Right ventricle myocardium superior (tissue), 1 donor: ENCODE measurements around the gene VWA5B2. TPM values are rescaled to one million over a fixed set of nuclear protein-coding genes. Genes with fewer than 3 reads are reported as not detected.

ENCODE experiments used
- ATAC-seq: fragments of 200-7000 bp; cut with Tn5 transposase; one replicate; pipeline ENCODE4 v1.9.1; 2020; ENCODE audit warnings: mild to moderate bottlenecking; ENCODE audit not compliant: poor library complexity
- DNase-seq: peaks from one replicate; pipeline ENCODE4 v3.0.0-alpha.2; 2020
- intact Hi-C: fragments of 100-400 bp; cut with DNase I; formaldehyde crosslinking; loops from one replicate; pipeline ENCODE4 v1.11.2; 2022
- total RNA-seq: library from RNA; stranded (reverse); fragmentation: NEBNext Ultra II Directional; extraction: Animal tissue kit (Norgen Biotek cat#: 25700); gene quantifications from one replicate; pipeline ENCODE4 v1.2.1, GENCODE V29; 2021
- donor health status: DM: no; HTN: yes; CAD: no; lungs with severe emphysema.

Gene VWA5B2
- total RNA-seq, 1 donor from 2014 or later, result not detected

GRCh38 chr3:184239221-184239620 is 9.8 kb downstream of the VWA5B2 start:
- ATAC-seq (no peak), DNase-seq (no peak)
- intact Hi-C loops, result no loop called here

- intact Hi-C loops, result no loop called here
- DNase-seq (no peak), ATAC-seq (no peak)
These were observed 10.3 kb downstream of the VWA5B2 start for GRCh38 chr3:184239708-184240107.

- ATAC-seq, result no peak
These were observed 11.2 kb downstream of the VWA5B2 start for GRCh38 chr3:184240384-184241140.

GRCh38 chr3:184241141-184241446 is 11.7 kb downstream of the VWA5B2 start:
- intact Hi-C loops, result no loop called here
- ATAC-seq (no peak), DNase-seq (no peak)

More at GRCh38 chr3:184240384-184241140, 11.2 kb downstream of the VWA5B2 start:
- no peak for DNase-seq
- intact Hi-C loops, result no loop called here

- peak; percentile 80 for ATAC-seq
- DNase-seq, result peak; percentile 62
- intact Hi-C loops, result no loop called here
These were observed 12.3 kb downstream of the VWA5B2 start for GRCh38 chr3:184241447-184242296.

GRCh38 chr3:184242297-184242685 is 12.9 kb downstream of the VWA5B2 start:
- intact Hi-C loops, result no loop called here
- ATAC-seq (no peak), DNase-seq (no peak)

GRCh38 chr3:184248454-184249411 is 19.3 kb downstream of the VWA5B2 start, which contains the start of gene ALG3:
ALG3 (minus strand) TSS chr3:184248962; CDS start chr3:184248940, 22 bp downstream.
- DNase-seq (peak; percentile 89), ATAC-seq (peak; percentile 90)
- intact Hi-C loops, result loop anchor here (5.0 kb wide), 1 partner anchor 111 kb away; the partner anchor contains the start of gene EIF2B5

GRCh38 chr3:184249412-184250166 is 20.2 kb downstream of the VWA5B2 start, which contains the start of gene EEF1AKMT4:
EEF1AKMT4 (plus strand) TSS chr3:184249672; CDS start chr3:184249695, 23 bp downstream.
- peak; percentile 99 for ATAC-seq
- DNase-seq, result peak; percentile 97
- intact Hi-C loops, result loop anchor here (5.0 kb wide), 1 partner anchor 112 kb away; the partner anchor contains the start of gene EIF2B5

- ATAC-seq (peak; percentile 87), DNase-seq (peak; percentile 90)
- intact Hi-C loops, result no loop called here
These were observed 20.9 kb downstream of the VWA5B2 start for GRCh38 chr3:184250167-184250828.

GRCh38 chr3:184255291-184256039 is 26.1 kb downstream of the VWA5B2 start:
- intact Hi-C loops, result no loop called here
- ATAC-seq, result no peak
- no peak for DNase-seq

- DNase-seq (no peak), ATAC-seq (no peak)
- intact Hi-C loops, result no loop called here
These were observed 27.9 kb downstream of the VWA5B2 start for GRCh38 chr3:184257083-184257915.

- intact Hi-C loops, result no loop called here
- no peak for DNase-seq
- ATAC-seq, result no peak
These were observed 29.5 kb downstream of the VWA5B2 start for GRCh38 chr3:184258926-184259325.

GRCh38 chr3:184259396-184259877 is 30.1 kb downstream of the VWA5B2 start:
- DNase-seq (no peak), ATAC-seq (peak; percentile 19)
- intact Hi-C loops, result no loop called here

- DNase-seq, result peak; percentile 59
- intact Hi-C loops, result no loop called here
- peak; percentile 84 for ATAC-seq
These were observed 30.7 kb downstream of the VWA5B2 start for GRCh38 chr3:184259878-184260723.

GRCh38 chr3:184260724-184261269 is 31.4 kb downstream of the VWA5B2 start:
- ATAC-seq, result no peak
- intact Hi-C loops, result no loop called here
- no peak for DNase-seq
